Upper lobe of right lung (tissue), 1 donor: ENCODE data around the gene SRSF3. TPM values are rescaled to one million over a fixed set of nuclear protein-coding genes. Genes with fewer than 3 reads are reported as not detected.
"Not testable (repeated sequence)": the region's sequence is repeated elsewhere in the genome, so short reads cannot be mapped to it uniquely, and the experiment has no call there.

Source experiments
- ATAC-seq: fragments of 200-7000 bp; cut with Tn5 transposase; one replicate; pipeline ENCODE4 v1.9.1; 2020; ENCODE audit warnings: mild to moderate bottlenecking, moderate library complexity
- DNase-seq: peaks from one replicate; pipeline ENCODE4 v3.0.0-alpha.2; 2020
- H3K27ac ChIP-seq: fragments of 200-600 bp; one replicate; pipeline ENCODE4 v1.8.0; 2022
- H3K27me3 ChIP-seq: fragments of 200-600 bp; one replicate; pipeline ENCODE4 v1.8.0; 2022; ENCODE audit warnings: mild to moderate bottlenecking
- H3K36me3 ChIP-seq: fragments of 200-600 bp; one replicate; pipeline ENCODE4 v1.8.0; 2022
- H3K4me1 ChIP-seq: fragments of 200-600 bp; one replicate; pipeline ENCODE4 v1.8.0; 2022
- H3K4me3 ChIP-seq: fragments of 200-600 bp; one replicate; pipeline ENCODE4 v1.8.0; 2022; ENCODE audit warnings: mild to moderate bottlenecking
- H3K9me3 ChIP-seq: fragments of 200-600 bp; one replicate; pipeline ENCODE4 v1.8.0; 2022
- CTCF ChIP-seq: fragments of 200-600 bp; IDR thresholded peaks from one replicate; pipeline ENCODE4 v1.8.0; 2022; ENCODE audit warnings: antibody characterized with exemption
- intact Hi-C: fragments of 100-400 bp; cut with DNase I; formaldehyde crosslinking; loops from one replicate; pipeline ENCODE4 v1.11.0; 2022
- total RNA-seq: library from RNA; stranded (reverse); fragmentation: NEBNext Ultra II Directional; extraction: Animal tissue kit (Norgen Biotek cat#: 25700); gene quantifications from one replicate; pipeline ENCODE4 v1.2.1, GENCODE V29; 2021
- donor health status: DM: no; HTN: yes; CAD: no; lungs with severe emphysema.

The SRSF3 gene
- total RNA-seq, 1 donor from 2014 or later = 169 TPM

GRCh38 chr6:36578431-36578830 lies 15.7 kb upstream of the SRSF3 start:
- H3K27me3 ChIP-seq = no peaks in the 10 kb centered on the region
- ATAC-seq (no peak), DNase-seq (no peak)
- H3K4me3 ChIP-seq = no peak overlapping the region
- H3K9me3 ChIP-seq = no peaks in the 10 kb centered on the region
- no peaks in the 10 kb centered on the region for H3K4me1 ChIP-seq
- H3K27ac ChIP-seq = no peak overlapping the region
- intact Hi-C loops = no loop called here
- H3K36me3 ChIP-seq = no peaks in the 10 kb centered on the region
- TF ChIP-seq CTCF = no peak

- Histone ChIP-seq H3K9me3 (no peaks in the 10 kb centered on the region), H3K4me1 (no peaks in the 10 kb centered on the region), H3K4me3 (no peak overlapping the region), H3K27ac (peak overlapping the region; percentile 42), H3K27me3 (no peaks in the 10 kb centered on the region), H3K36me3 (no peaks in the 10 kb centered on the region)
- DNase-seq (no peak), ATAC-seq (no peak)
- intact Hi-C loops = no loop called here
- TF ChIP-seq CTCF = no peak
Measured at GRCh38 chr6:36580184-36580526, 14.0 kb upstream of the SRSF3 start.

- H3K27me3 ChIP-seq = no peaks in the 10 kb centered on the region
- no peak for ATAC-seq
- H3K36me3 ChIP-seq = no peaks in the 10 kb centered on the region
- no peak for DNase-seq
- no peak for TF ChIP-seq CTCF
- H3K27ac ChIP-seq = no peak overlapping the region
- H3K9me3 ChIP-seq = no peaks in the 10 kb centered on the region
- intact Hi-C loops = no loop called here
- H3K4me1 ChIP-seq = no peaks in the 10 kb centered on the region
- no peak overlapping the region for H3K4me3 ChIP-seq
Measured at GRCh38 chr6:36581716-36582115, 12.4 kb upstream of the SRSF3 start.

GRCh38 chr6:36586606-36587005 lies 7.6 kb upstream of the SRSF3 start:
- intact Hi-C loops = no loop called here
- H3K4me1 ChIP-seq = no peaks in the 10 kb centered on the region
- H3K36me3 ChIP-seq = no peaks in the 10 kb centered on the region
- DNase-seq = no peak
- no peaks in the 10 kb centered on the region for H3K27me3 ChIP-seq
- H3K9me3 ChIP-seq = no peaks in the 10 kb centered on the region
- ATAC-seq = no peak
- no peak overlapping the region for H3K4me3 ChIP-seq
- no peak for TF ChIP-seq CTCF
- H3K27ac ChIP-seq = no peak overlapping the region

GRCh38 chr6:36589025-36589400 lies 5.1 kb upstream of the SRSF3 start:
- H3K9me3 ChIP-seq, H3K27ac ChIP-seq, ATAC-seq, H3K4me3 ChIP-seq, intact Hi-C loops, H3K4me1 ChIP-seq, H3K36me3 ChIP-seq, DNase-seq, H3K27me3 ChIP-seq: not testable (repeated sequence)

GRCh38 chr6:36590237-36590636 lies 3.9 kb upstream of the SRSF3 start:
- H3K27me3 ChIP-seq = no peaks in the 10 kb centered on the region
- no peaks in the 10 kb centered on the region for H3K4me1 ChIP-seq
- no peaks in the 10 kb centered on the region for H3K36me3 ChIP-seq
- DNase-seq = no peak
- ATAC-seq = no peak
- no peak for TF ChIP-seq CTCF
- H3K27ac ChIP-seq = no peak overlapping the region
- intact Hi-C loops = no loop called here
- no peaks in the 10 kb centered on the region for H3K9me3 ChIP-seq
- no peak overlapping the region for H3K4me3 ChIP-seq
